Measurements from ENCODE around the gene ARHGAP44. TPM values are rescaled to one million over a fixed set of nuclear protein-coding genes. Genes with fewer than 3 reads are reported as not detected.

ARHGAP44 gene
- total RNA-seq, 1 donor from 2014 or later, result 18.3 TPM

GRCh38 chr17:12883472-12883871, 94.2 kb downstream of the ARHGAP44 start:
- FAIRE-seq (peak; percentile 87), DNase-seq (ENCODE audit: low spot score in 2 of 2) (no peak)

DNA sequence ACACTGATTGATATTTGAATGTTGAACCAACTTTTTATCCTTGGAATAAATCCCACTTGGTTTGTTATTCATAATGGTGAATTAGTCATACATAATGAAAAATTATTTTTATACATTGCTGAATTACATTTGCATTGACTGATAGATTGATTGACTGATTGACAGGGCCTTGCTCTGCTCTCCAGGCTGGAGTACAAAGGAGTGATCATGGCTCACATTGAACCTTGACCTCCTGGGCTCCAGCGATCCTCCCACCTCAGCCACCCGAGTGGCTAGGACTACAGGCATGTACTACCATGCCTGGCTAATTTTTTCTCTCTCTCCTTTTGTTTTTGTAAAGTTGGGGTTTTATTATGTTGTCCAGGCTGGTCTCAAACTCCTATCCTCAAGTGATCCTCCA, 97.8 kb downstream of the ARHGAP44 start:
- no peak for DNase-seq (ENCODE audit: low spot score in 2 of 2)
- no peak for FAIRE-seq

DNA sequence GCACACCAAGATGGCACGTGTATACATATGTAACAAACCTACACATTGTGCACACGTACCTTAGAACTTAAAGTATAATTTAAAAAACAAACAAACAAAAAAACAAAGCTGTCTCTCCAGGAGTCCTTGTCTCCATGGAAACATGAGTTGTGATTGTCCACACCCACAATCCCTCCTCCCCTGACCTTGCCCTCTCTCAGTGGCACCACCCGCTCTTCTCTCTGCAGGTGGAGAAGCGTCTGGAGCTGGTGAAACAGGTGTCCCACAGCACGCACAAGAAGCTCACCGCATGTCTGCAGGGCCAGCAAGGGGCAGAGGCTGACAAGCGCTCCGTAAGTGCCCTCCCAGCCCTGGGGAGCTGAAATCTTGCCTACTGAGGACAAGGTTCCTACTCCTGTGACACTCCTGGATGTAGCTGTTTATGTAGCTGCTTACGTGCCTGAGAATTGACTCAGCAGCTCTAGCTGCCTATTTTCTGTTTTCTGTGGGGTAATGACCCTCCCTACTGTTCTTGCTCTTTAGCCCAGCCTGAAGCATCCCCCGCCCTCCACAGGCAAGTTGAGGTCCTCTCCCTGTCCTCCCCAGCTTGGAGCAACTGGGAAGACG, 107.0 kb downstream of the ARHGAP44 start:
- FAIRE-seq (no peak), DNase-seq (ENCODE audit: low spot score in 2 of 2) (no peak)

GRCh38 chr17:12898110-12898509, 108.8 kb downstream of the ARHGAP44 start:
- FAIRE-seq (no peak), DNase-seq (ENCODE audit: low spot score in 2 of 2) (no peak)

DNA sequence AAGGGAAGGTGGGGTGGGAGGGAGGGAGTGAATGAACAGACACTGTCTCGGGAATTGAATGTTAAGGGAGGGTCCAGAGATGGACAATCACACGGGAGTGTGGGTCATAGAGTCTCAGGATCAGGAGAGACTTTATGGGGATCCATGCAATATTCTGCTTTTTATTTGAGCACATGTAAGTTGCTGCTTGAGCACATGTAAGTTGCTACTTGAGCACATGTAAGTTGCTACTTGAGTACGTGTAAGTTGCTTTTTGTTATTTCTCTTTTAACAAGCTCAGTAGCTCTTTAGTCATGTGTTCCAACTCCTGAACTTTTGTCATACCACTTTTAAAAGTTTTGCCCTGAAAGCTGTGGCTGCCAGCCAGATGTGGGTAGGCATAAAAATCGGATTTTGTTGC, 110.3 kb downstream of the ARHGAP44 start:
- DNase-seq (ENCODE audit: low spot score in 2 of 2) (no peak), FAIRE-seq (no peak)

GRCh38 chr17:12900474-12900873, 111.2 kb downstream of the ARHGAP44 start:
- FAIRE-seq, result no peak

GRCh38 chr17:12902046-12902445, 112.7 kb downstream of the ARHGAP44 start:
- FAIRE-seq, result no peak
- DNase-seq (ENCODE audit: low spot score in 2 of 2), result no peak

More at GRCh38 chr17:12900474-12900873, 111.2 kb downstream of the ARHGAP44 start:
- no peak for DNase-seq (ENCODE audit: low spot score in 2 of 2)

DNA sequence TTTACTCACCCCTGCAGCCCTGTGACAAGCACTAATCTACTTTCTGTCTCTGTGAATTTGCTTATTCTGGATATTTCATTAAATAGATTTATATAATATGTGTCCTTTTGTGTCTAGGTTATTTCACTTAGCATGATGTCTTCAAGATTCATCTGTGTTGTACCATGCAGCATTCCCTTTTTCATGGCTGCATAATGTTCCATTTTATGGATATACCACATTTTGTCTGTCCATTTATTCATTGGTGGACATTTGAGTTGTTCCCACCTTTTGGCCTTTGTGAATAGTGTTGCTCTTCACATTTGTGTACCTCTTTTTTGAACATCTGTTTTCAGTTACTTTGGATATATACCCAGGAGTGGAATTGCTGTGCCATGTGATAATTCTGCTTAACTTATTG, 118.2 kb downstream of the ARHGAP44 start:
- no peak for FAIRE-seq

DNA sequence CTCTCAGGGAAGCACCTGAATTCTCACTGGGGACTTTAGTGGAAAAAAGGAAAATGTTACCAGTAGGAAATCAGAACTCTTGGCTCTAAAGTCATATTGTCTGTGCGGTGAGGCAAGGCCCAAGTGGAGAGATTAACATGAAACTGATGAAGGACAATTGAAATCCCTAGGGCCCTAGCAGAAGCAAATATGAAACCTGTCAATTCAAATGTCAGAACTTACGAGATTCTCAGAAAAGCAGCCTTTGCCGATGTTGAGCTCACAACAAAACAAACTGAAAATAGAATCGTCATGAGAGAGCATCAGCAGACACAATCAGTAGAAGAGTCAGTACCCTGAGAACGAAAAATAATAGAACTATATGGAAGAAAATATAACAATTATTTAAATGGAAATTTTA, 119.7 kb downstream of the ARHGAP44 start:
- FAIRE-seq (no peak), DNase-seq (ENCODE audit: low spot score in 2 of 2) (no peak)

More for the DNA sequence above, 118.2 kb downstream of the ARHGAP44 start:
- DNase-seq (ENCODE audit: low spot score in 2 of 2), result no peak

- no peak for FAIRE-seq
- no peak for DNase-seq (ENCODE audit: low spot score in 2 of 2)
Observed at GRCh38 chr17:12909511-12909910, 120.2 kb downstream of the ARHGAP44 start.

DNA sequence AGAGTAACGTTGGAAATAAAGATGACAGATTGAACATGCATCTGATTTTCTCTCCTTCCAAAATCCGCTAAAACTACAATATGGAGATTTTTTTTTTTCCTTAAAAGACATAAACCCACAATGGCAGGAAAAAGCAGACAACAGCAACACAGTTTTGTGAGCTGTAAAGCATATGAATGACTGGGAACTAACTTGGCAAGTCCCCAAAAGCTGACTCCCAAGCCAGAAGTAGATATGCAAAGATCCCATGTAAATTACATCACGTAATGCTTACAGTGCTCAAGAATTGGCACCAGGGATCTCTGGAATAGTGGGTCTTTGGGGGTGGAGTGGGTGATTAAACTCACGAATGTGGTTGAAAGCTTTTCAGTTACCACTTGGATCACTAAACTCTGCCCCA, 121.9 kb downstream of the ARHGAP44 start:
- no peak for DNase-seq (ENCODE audit: low spot score in 2 of 2)
- no peak for FAIRE-seq

- FAIRE-seq (no peak), DNase-seq (ENCODE audit: low spot score in 2 of 2) (no peak)
Observed at GRCh38 chr17:12917399-12917798, 128.1 kb downstream of the ARHGAP44 start.

DNA sequence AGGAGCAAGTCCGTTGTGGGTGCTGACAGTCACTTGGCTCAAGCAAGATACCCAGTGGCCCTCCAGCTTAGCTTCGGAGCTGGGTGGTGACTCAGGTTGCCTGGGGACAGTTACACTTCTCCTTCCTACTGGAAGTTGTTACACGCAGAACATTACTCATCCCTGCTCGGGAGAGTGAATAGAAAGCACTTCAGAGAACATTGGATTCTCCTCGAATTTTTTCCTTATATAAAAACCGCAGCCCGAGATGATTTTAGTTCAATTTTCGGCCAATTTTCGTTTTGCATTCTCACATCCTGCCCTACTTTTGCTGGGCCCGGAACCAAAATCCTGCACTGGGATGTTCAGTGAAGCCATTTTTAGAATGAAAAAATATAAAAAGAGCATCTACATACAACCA, 128.8 kb downstream of the ARHGAP44 start:
- FAIRE-seq, result no peak

DNA sequence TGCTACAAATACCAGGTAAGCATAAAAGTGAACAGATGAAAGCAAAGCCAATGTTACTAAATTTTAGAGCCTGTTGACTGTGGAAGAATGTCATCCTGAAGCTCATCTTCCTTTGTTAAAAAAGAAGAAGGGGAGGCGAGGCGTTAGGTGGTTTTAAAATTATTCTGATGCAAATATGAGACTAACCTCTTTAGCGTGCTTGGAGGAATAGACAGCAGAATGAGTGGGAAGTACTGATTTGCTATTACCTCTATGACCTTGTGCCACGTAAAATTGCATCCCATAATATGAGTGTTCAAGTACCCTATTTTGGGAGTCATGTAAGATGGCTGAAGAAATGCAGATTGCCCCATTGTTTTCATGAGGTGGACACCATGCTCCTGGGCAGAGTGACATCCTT, 132.8 kb downstream of the ARHGAP44 start:
- DNase-seq (ENCODE audit: low spot score in 2 of 2), result no peak
- FAIRE-seq, result no peak

More for the DNA sequence above, 128.8 kb downstream of the ARHGAP44 start:
- DNase-seq (ENCODE audit: low spot score in 2 of 2), result no peak

- FAIRE-seq (no peak), DNase-seq (ENCODE audit: low spot score in 2 of 2) (no peak)
Observed at GRCh38 chr17:12924614-12925013, 135.3 kb downstream of the ARHGAP44 start.

DNA sequence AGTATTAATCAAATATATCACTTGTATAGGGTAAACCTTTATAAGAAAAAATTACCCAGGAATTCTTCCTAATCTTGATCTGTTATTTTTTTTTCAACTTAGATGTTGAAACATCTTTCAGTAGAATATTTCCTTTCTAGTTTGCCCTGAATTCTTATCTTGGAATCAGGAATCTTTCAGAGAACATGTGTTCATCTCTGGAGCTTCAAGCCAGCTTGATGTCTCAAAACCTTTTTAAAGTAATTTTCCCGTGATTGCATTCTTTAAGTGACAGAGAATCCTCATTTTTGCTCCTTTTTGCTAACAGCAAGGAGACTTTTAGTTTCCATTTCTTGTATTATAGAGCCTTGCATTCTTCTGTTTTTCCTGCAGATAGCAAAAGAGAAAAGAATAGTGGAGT, 137.7 kb downstream of the ARHGAP44 start:
- FAIRE-seq, result no peak
- DNase-seq (ENCODE audit: low spot score in 2 of 2), result no peak

DNA sequence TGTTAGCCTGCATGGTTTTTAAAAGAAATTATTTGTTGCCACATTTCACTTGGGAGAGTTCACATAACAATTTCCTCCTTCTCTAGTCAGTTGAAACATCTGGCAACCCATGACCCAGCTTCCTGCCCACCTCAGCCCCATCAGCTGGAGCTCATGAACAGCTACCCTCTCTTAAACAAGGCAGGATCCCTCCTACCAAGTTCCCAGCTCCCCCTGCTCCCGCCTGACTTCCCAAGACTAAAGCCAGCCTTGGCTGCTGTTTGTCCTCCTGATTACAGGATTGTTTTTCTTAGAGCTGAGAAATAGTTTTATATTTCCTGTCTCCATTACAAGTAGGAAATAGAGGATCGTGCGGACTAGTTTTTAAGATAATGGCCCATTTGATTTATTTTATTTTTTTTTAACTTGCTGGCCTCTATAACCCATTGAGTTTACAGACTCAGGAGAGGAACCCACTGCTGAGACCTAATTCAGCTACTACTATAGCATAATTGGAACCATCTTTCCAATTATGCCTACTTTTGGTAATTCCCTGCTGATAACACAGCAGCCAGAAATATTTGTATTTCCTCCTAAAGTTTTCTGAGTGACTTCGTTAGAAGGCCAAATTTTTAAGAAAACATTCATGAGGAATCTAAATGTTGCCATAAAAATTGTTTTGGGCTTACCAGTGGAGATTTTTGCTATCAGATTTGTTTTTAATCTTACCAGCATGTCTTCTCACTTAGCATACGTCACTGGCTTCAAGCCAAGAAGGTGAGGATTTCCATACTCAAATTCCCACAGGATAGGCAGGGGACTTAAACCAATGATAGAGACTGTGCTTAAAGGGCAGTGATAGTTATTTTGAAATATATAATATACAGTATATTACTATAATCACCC, 138.5 kb downstream of the ARHGAP44 start:
- DNase-seq (ENCODE audit: low spot score in 2 of 2), result no peak
- FAIRE-seq, result no peak

- FAIRE-seq (no peak), DNase-seq (ENCODE audit: low spot score in 2 of 2) (no peak)
Observed at GRCh38 chr17:12928736-12929135, 139.4 kb downstream of the ARHGAP44 start.

- DNase-seq (ENCODE audit: low spot score in 2 of 2) (no peak), FAIRE-seq (no peak)
Observed at GRCh38 chr17:12936501-12936900, 147.2 kb downstream of the ARHGAP44 start.

DNA sequence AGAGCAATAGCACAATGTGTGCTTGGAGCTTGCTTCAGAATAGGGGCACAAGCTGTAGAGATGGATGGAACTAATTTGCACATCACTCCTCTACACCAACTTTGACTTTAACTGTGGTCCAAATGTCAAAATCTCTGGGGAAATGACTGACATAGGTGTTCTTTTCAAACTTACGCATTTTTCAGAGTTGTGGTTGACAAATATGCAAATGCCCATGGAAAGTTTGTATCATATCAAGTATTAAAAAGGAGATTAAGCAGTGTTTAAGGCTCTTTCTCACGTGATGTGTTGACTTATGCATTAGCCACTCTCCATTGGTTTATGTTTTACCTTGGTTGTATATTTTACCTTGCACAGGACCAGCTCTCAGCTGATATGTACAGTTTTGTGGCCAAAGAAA, 151.4 kb downstream of the ARHGAP44 start:
- no peak for FAIRE-seq

DNA sequence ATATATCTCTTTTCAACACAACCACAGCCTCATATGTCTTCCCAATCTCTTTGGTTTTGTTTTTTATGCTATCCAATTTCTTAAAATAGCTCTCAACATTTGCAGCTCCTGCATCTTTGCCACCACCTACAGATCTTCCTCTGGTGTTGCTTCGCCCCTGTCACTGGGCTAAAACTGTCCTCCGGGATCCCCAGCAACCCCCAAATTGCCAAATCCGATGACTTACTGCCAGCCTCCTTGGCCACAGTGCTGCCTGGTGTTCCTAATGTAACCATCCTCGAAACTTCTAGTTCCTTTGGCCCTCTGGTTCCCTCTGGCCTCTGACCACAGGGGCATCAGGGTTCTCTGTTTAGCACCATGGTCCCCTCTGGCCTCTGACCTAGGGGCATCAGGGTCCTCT, 157.7 kb downstream of the ARHGAP44 start:
- FAIRE-seq (no peak), DNase-seq (ENCODE audit: low spot score in 2 of 2) (no peak)

More for the DNA sequence above, 151.4 kb downstream of the ARHGAP44 start:
- DNase-seq (ENCODE audit: low spot score in 2 of 2), result no peak

GRCh38 chr17:12952012-12952411, 162.7 kb downstream of the ARHGAP44 start:
- FAIRE-seq, result no peak
- DNase-seq (ENCODE audit: low spot score in 2 of 2), result no peak
